Activated CD8-positive, alpha-beta T cell treated with anti-CD3 and anti-CD28 coated beads for 36 hours (primary cell): ENCODE results near the gene ZSCAN5C. TPM values are rescaled to one million over a fixed set of nuclear protein-coding genes. Genes with fewer than 3 reads are reported as not detected.
"Not testable (repeated sequence)": the region's sequence is repeated elsewhere in the genome, so short reads cannot be mapped to it uniquely, and the experiment has no call there.

ENCODE experiments used
- ATAC-seq: fragments of 200-7000 bp; cut with Tn5 transposase; one replicate; pipeline ENCODE4 v1.10.0; 2021; ENCODE audit warnings: mild to moderate bottlenecking, moderate library complexity
- CTCF ChIA-PET: fragments of 350-600 bp; sonication (Branson Sonifier 250); formaldehyde crosslinking; loops from one replicate; lab custom pipeline; 2021; ENCODE audit warnings: antibody characterized with exemption; lab: Charles Lee
- POLR2A ChIA-PET: fragments of 350-600 bp; sonication (Branson Sonifier 250); formaldehyde crosslinking; loops from one replicate; lab custom pipeline; 2021; ENCODE audit warnings: antibody characterized with exemption; lab: Charles Lee
- DNase-seq: peaks from one replicate; pipeline ENCODE4 v3.0.0-alpha.2; 2020
- H3K27ac Mint-ChIP-seq: one replicate; pipeline ENCODE4 v1.8.0; 2021; ENCODE audit warnings: mild to moderate bottlenecking, mixed read lengths
- H3K27me3 Mint-ChIP-seq: one replicate; pipeline ENCODE4 v1.8.0; 2021; ENCODE audit warnings: mixed read lengths
- H3K36me3 Mint-ChIP-seq: one replicate; pipeline ENCODE4 v1.8.0; 2021; ENCODE audit warnings: low read depth, mixed read lengths
- H3K4me1 Mint-ChIP-seq: one replicate; pipeline ENCODE4 v1.8.0; 2021; ENCODE audit warnings: low read depth, mixed read lengths
- H3K4me3 Mint-ChIP-seq: one replicate; pipeline ENCODE4 v1.8.0; 2021; ENCODE audit warnings: mild to moderate bottlenecking, moderate library complexity, mixed read lengths
- H3K9me3 Mint-ChIP-seq: one replicate; pipeline ENCODE4 v1.8.0; 2021; ENCODE audit warnings: mixed read lengths
- CTCF ChIP-seq: fragments of 200-600 bp; IDR thresholded peaks from one replicate; pipeline ENCODE4 v1.8.0; 2022; ENCODE audit warnings: antibody characterized with exemption, mild to moderate bottlenecking
- intact Hi-C: fragments of 100-400 bp; cut with micrococcal nuclease; formaldehyde crosslinking; loops from one replicate; pipeline ENCODE4 v1.10.0; 2022
- total RNA-seq, 2 experiments: library from RNA; stranded (reverse); gene quantifications; one replicate each; pipeline ENCODE4 v1.2.3, GENCODE V29; 2021

Gene ZSCAN5C
- total RNA-seq, 2 experiments from 2014 or later, result not detected

GRCh38 chr19:56221851-56222250 lies 19.8 kb downstream of the ZSCAN5C start:
- POLR2A ChIA-PET, result no interaction called here
- no peak for DNase-seq
- TF ChIP-seq CTCF, result no peak
- H3K27ac Mint-ChIP-seq, result no peak overlapping the region
- peaks cover 6% of the 10 kb centered on the region for H3K27me3 Mint-ChIP-seq
- H3K9me3 Mint-ChIP-seq, result no peaks in the 10 kb centered on the region
- CTCF ChIA-PET, result interaction anchor here (2.6 kb wide), 1 partner anchor 32 kb away, joined by 10 read pairs; no protein-coding TSS in a partner anchor
- intact Hi-C loops, result no loop called here
- H3K36me3 Mint-ChIP-seq, result no peaks in the 10 kb centered on the region
- no peak overlapping the region for H3K4me3 Mint-ChIP-seq
- no peak for ATAC-seq
- H3K4me1 Mint-ChIP-seq, result no peaks in the 10 kb centered on the region

GRCh38 chr19:56222901-56223300 lies 20.8 kb downstream of the ZSCAN5C start:
- CTCF ChIA-PET, result no interaction called here
- Mint-ChIP-seq H3K27ac (no peak overlapping the region), H3K27me3 (peaks cover 3% of the 10 kb centered on the region), H3K9me3 (no peaks in the 10 kb centered on the region), H3K36me3 (no peaks in the 10 kb centered on the region), H3K4me3 (no peak overlapping the region), H3K4me1 (no peaks in the 10 kb centered on the region)
- DNase-seq (no peak), ATAC-seq (no peak)
- intact Hi-C loops, result no loop called here
- TF ChIP-seq CTCF, result no peak
- POLR2A ChIA-PET, result no interaction called here

- ChIA-PET POLR2A (no interaction called here), CTCF (interaction anchor here (0.6 kb wide), 1 partner anchor 1488 kb away, joined by 3 read pairs; no protein-coding TSS in a partner anchor)
- no peak for DNase-seq
- Mint-ChIP-seq H3K4me1 (no peaks in the 10 kb centered on the region), H3K9me3 (no peaks in the 10 kb centered on the region), H3K4me3 (no peak overlapping the region), H3K36me3 (no peaks in the 10 kb centered on the region), H3K27ac (no peak overlapping the region), H3K27me3 (peaks cover 1% of the 10 kb centered on the region)
- no peak for TF ChIP-seq CTCF
- intact Hi-C loops, result no loop called here
- no peak for ATAC-seq
Measured at GRCh38 chr19:56223481-56223880, 21.4 kb downstream of the ZSCAN5C start.

- H3K9me3 Mint-ChIP-seq, result no peaks in the 10 kb centered on the region
- no peaks in the 10 kb centered on the region for H3K4me1 Mint-ChIP-seq
- H3K4me3 Mint-ChIP-seq, result no peak overlapping the region
- ChIA-PET CTCF (interaction anchor here (0.8 kb wide), 1 partner anchor 179 kb away, joined by 3 read pairs; no protein-coding TSS in a partner anchor), POLR2A (no interaction called here)
- no peaks in the 10 kb centered on the region for H3K27me3 Mint-ChIP-seq
- intact Hi-C loops, result no loop called here
- DNase-seq, result no peak
- no peak for ATAC-seq
- H3K36me3 Mint-ChIP-seq, result no peaks in the 10 kb centered on the region
- no peak for TF ChIP-seq CTCF
- no peak overlapping the region for H3K27ac Mint-ChIP-seq
Measured at GRCh38 chr19:56245121-56245740, 43.2 kb downstream of the ZSCAN5C start.

- H3K36me3 Mint-ChIP-seq, intact Hi-C loops, H3K4me1 Mint-ChIP-seq, ATAC-seq, H3K27me3 Mint-ChIP-seq, H3K4me3 Mint-ChIP-seq, DNase-seq, H3K9me3 Mint-ChIP-seq, POLR2A ChIA-PET, H3K27ac Mint-ChIP-seq: not testable (repeated sequence)
- CTCF ChIA-PET, result interaction anchor here (0.8 kb wide), 1 partner anchor 180 kb away, joined by 3 read pairs; no protein-coding TSS in a partner anchor
Measured at GRCh38 chr19:56245764-56246163, 43.7 kb downstream of the ZSCAN5C start.

GRCh38 chr19:56248736-56249338 lies 46.8 kb downstream of the ZSCAN5C start:
- H3K4me1 Mint-ChIP-seq, H3K4me3 Mint-ChIP-seq, POLR2A ChIA-PET, ATAC-seq, H3K36me3 Mint-ChIP-seq, H3K9me3 Mint-ChIP-seq, H3K27me3 Mint-ChIP-seq, H3K27ac Mint-ChIP-seq, DNase-seq, intact Hi-C loops: not testable (repeated sequence)
- CTCF ChIA-PET, result interaction anchor here (1.2 to 1.3 kb wide), 2 partner anchors 85 to 183 kb away, joined by 3 to 5 read pairs; no protein-coding TSS in a partner anchor
